Measurements from ENCODE around the gene GALP. TPM values are rescaled to one million over a fixed set of nuclear protein-coding genes. Genes with fewer than 3 reads are reported as not detected.
"Not testable (repeated sequence)": the region's sequence is repeated elsewhere in the genome, so short reads cannot be mapped to it uniquely, and the experiment has no call there.

GALP gene
- total RNA-seq (2014; rRNA removed) (not detected in 2 replicates), Bru-seq, nascent RNA (percentile 7 among the genes with signal in this experiment), BruChase-seq, experiment 1, labeled RNA remaining after a 6-hour chase (percentile 21 among the genes with signal in this experiment), BruChase-seq, experiment 2, labeled RNA remaining after a 2-hour chase (percentile 21 among the genes with signal in this experiment)
- long read RNA-seq = 0 reads

GRCh38 chr19:56175861-56176307, at the start of gene GALP:
Gene GALP (plus strand): TSS chr19:56176008. CDS start chr19:56177109, 1,101 bp downstream.
- H3K36me3 ChIP-seq (ENCODE audit: low read depth, low read length); H3K27me3 ChIP-seq (ENCODE audit: low read length); intact Hi-C loops (cut with micrococcal nuclease); H3F3A ChIP-seq (ENCODE audit: low read length, unreplicated experiment); H3K4me1 ChIP-seq (ENCODE audit: insufficient read depth, low read length); H2AFZ ChIP-seq (ENCODE audit: low read length); CTCF ChIA-PET; BruUV-seq (replicated peaks); H3K9me2 ChIP-seq (replicated peaks; ENCODE audit: low read length); H3K27ac ChIP-seq (ENCODE audit: low read length); DNase-seq; H3K9me3 ChIP-seq (ENCODE audit: low read length); H3K4me2 ChIP-seq (ENCODE audit: low read length); H3K4me3 ChIP-seq (ENCODE audit: low read length); H3K79me2 ChIP-seq (ENCODE audit: low read length); ATAC-seq; H3K9ac ChIP-seq (ENCODE audit: low read length); H4K20me1 ChIP-seq (ENCODE audit: low read length); POLR2A ChIA-PET (ENCODE audit: unreplicated experiment): not testable (repeated sequence)

- Histone ChIP-seq H3K4me3 (ENCODE audit: low read length) (no peak overlapping the region), H3K27me3 (ENCODE audit: low read length) (no peaks in the 10 kb centered on the region), H3K36me3 (ENCODE audit: low read depth, low read length) (no peaks in the 10 kb centered on the region), H3K79me2 (ENCODE audit: low read length) (no peaks in the 10 kb centered on the region), H3K9ac (ENCODE audit: low read length) (no peak overlapping the region), H3K4me2 (ENCODE audit: low read length) (no peak overlapping the region), H3K4me1 (ENCODE audit: insufficient read depth, low read length) (no peaks in the 10 kb centered on the region), H3K27ac (ENCODE audit: low read length) (no peak overlapping the region), H3F3A (ENCODE audit: low read length, unreplicated experiment) (no peaks in the 10 kb centered on the region), H4K20me1 (ENCODE audit: low read length) (no peaks in the 10 kb centered on the region), H3K9me2 (replicated peaks; ENCODE audit: low read length) (no peaks in the 10 kb centered on the region), H2AFZ (ENCODE audit: low read length) (no peak overlapping the region), H3K9me3 (ENCODE audit: low read length) (no peaks in the 10 kb centered on the region)
- ChIA-PET POLR2A (ENCODE audit: unreplicated experiment) (interaction anchor here (0.7 kb wide), 1 partner anchor 155 kb away, joined by 4 read pairs; no protein-coding TSS in a partner anchor), CTCF (no interaction called here)
- TF ChIP-seq EZH2phosphoT487 (IDR thresholded peaks at IDR 0.05; ENCODE audit: borderline replicate concordance, low read length) (no peak), CTCF (conservative IDR thresholded peaks at IDR 0.05; ENCODE audit: low read depth, low read length) (no peak), EZH2 (IDR thresholded peaks at IDR 0.05; ENCODE audit: low read length, unreplicated experiment) (no peak)
- no peak for ATAC-seq
- intact Hi-C loops (cut with micrococcal nuclease) = no loop called here
- BruUV-seq (replicated peaks) = no TSS peak
- no peak for DNase-seq
Observed at GRCh38 chr19:56126983-56127780, 48.6 kb upstream of the GALP start.

GRCh38 chr19:56130006-56130405, 45.8 kb upstream of the GALP start:
- intact Hi-C loops (cut with micrococcal nuclease) = no loop called here
- peaks cover 3% of the 10 kb centered on the region; the same call in 1 of the 2 replicates for H3K4me1 ChIP-seq (ENCODE audit: insufficient read depth, low read length)
- no peak overlapping the region for H3K27ac ChIP-seq (ENCODE audit: low read length)
- H3K9me3 ChIP-seq (ENCODE audit: low read length) = no peaks in the 10 kb centered on the region
- H3K9me2 ChIP-seq (replicated peaks; ENCODE audit: low read length) = no peaks in the 10 kb centered on the region
- ChIA-PET POLR2A (ENCODE audit: unreplicated experiment) (no interaction called here), CTCF (no interaction called here)
- BruUV-seq (replicated peaks) = no TSS peak
- TF ChIP-seq CTCF (conservative IDR thresholded peaks at IDR 0.05; ENCODE audit: low read depth, low read length) (no peak), EZH2 (IDR thresholded peaks at IDR 0.05; ENCODE audit: low read length, unreplicated experiment) (no peak), EZH2phosphoT487 (IDR thresholded peaks at IDR 0.05; ENCODE audit: borderline replicate concordance, low read length) (no peak)
- DNase-seq = no peak
- H2AFZ ChIP-seq (ENCODE audit: low read length) = no peak overlapping the region
- no peaks in the 10 kb centered on the region for H3K27me3 ChIP-seq (ENCODE audit: low read length)
- no peak overlapping the region for H3K4me3 ChIP-seq (ENCODE audit: low read length)
- H3F3A ChIP-seq (ENCODE audit: low read length, unreplicated experiment) = no peaks in the 10 kb centered on the region
- no peak overlapping the region for H3K9ac ChIP-seq (ENCODE audit: low read length)
- no peaks in the 10 kb centered on the region for H3K79me2 ChIP-seq (ENCODE audit: low read length)
- no peak overlapping the region for H3K4me2 ChIP-seq (ENCODE audit: low read length)
- H3K36me3 ChIP-seq (ENCODE audit: low read depth, low read length) = no peaks in the 10 kb centered on the region
- no peak for ATAC-seq
- no peaks in the 10 kb centered on the region for H4K20me1 ChIP-seq (ENCODE audit: low read length)
